Measurements from ENCODE around the gene SLC2A1. TPM values are rescaled to one million over a fixed set of nuclear protein-coding genes. Genes with fewer than 3 reads are reported as not detected.

The SLC2A1 gene
- total and polyA plus RNA-seq, 2 of the 13 experiments (the other 11 are each of a cell fraction or from before 2014, with no cell fraction given) = 125 to 423 TPM

GRCh38 chr1:42924082-42924850 lies 34.4 kb downstream of the SLC2A1 start (continued):
- TF ChIP-seq FOXO4 (CRISPR knock-in tag; conservative IDR thresholded peaks at IDR 0.05) (no peak), ZNF720 (CRISPR knock-in tag; IDR thresholded peaks at IDR 0.05) (0 out of 2 replicates have a peak, but pooled peaks have one; percentile 15), GLI4 (CRISPR knock-in tag; IDR thresholded peaks at IDR 0.05; ENCODE audit: borderline replicate concordance) (no peak), ZMYM2 (CRISPR knock-in tag; IDR thresholded peaks at IDR 0.05) (peak; percentile 91; the same call in 1 of the 2 replicates), CREM (IDR thresholded peaks at IDR 0.05) (no peak; the same call in 1 of the 2 replicates), CREM (CRISPR knock-in tag; IDR thresholded peaks at IDR 0.05) (no peak), ZIK1 (CRISPR knock-in tag; IDR thresholded peaks at IDR 0.05; ENCODE audit: borderline replicate concordance, low read depth) (no peak; the same call in 1 of the 2 replicates), ARID4A (CRISPR knock-in tag; IDR thresholded peaks at IDR 0.05; ENCODE audit: borderline replicate concordance) (peak; percentile 59; the same call in 1 of the 2 replicates), CAMTA2 (CRISPR knock-in tag; IDR thresholded peaks at IDR 0.05; ENCODE audit: borderline replicate concordance) (no peak), DNMT3B (CRISPR knock-in tag; conservative IDR thresholded peaks at IDR 0.05) (peak; percentile 47; the same call in 1 of the 2 replicates), HIVEP1 (CRISPR knock-in tag; IDR thresholded peaks at IDR 0.05) (peak; percentile 54; the same call in 1 of the 2 replicates), KLF11 (CRISPR knock-in tag; IDR thresholded peaks at IDR 0.05) (peak; percentile 60; the same call in 1 of the 2 replicates), IRF2 (CRISPR knock-in tag; IDR thresholded peaks at IDR 0.05) (peak; percentile 35; the same call in 1 of the 2 replicates), ZHX1 (CRISPR knock-in tag; IDR thresholded peaks at IDR 0.05; ENCODE audit: low read depth) (no peak), JUNB (CRISPR knock-in tag; IDR thresholded peaks at IDR 0.05; ENCODE audit: borderline replicate concordance) (no peak), TFE3 (CRISPR knock-in tag; IDR thresholded peaks at IDR 0.05) (no peak; the same call in 1 of the 2 replicates)
- TF ChIP-seq, protein P1, sequence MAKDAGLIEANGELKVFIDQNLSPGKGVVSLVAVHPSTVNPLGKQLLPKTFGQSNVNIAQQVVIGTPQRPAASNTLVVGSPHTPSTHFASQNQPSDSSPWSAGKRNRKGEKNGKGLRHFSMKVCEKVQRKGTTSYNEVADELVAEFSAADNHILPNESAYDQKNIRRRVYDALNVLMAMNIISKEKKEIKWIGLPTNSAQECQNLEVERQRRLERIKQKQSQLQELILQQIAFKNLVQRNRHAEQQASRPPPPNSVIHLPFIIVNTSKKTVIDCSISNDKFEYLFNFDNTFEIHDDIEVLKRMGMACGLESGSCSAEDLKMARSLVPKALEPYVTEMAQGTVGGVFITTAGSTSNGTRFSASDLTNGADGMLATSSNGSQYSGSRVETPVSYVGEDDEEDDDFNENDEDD (CRISPR knock-in tag; IDR thresholded peaks at IDR 0.05; ENCODE audit: borderline replicate concordance) = peak; percentile 71; the same call in 1 of the 2 replicates
